ENCODE data around the gene CSNK1D.

CSNK1D gene

DNA sequence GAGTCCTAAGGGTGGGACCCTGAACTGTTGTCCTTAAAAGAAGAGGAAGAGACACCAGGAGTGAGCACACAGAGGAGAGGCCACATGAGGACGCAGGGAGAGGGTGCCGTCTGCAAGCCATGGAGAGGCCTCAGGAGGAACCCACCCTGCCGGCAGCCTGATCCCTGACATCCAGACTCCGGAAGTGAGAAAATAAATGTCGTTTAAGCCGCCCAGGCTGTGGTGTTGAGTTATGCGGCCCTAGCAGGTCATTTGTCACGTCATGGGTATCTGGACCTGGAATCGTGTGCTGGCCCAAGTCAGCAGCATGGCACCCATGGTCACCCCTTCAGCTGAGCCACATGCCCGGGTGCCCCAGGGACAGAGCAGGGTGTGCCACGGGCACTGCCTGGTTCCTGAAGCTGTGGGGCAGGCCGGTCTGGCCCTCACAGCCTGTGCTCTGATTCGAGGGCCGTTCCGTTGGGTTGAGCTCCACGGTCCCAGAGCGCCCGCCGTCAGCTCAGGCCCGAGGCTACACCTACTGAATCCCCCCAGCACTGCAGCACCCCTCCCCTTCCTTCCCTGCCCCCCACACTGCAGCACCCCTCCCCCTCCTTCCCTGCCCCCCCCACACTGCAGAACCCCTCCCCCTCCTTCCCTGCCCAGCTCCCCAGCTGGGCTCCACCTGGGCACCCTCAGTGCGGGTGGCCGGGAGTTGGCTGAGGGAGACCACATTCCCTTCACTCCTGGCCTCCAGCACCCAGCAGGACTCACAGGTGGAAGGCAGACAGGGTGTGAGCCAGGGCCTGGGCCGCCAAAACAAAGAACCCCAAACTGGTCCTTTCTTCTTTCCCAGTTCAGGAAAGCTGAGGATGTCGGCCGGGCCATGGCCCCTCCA is 58.2 kb downstream of the CSNK1D start:
- Histone ChIP-seq H3K4me2 (ENCODE audit: insufficient read depth, low read length) (no peak overlapping the region), H2AFZ (ENCODE audit: low read depth, low read length) (no peak overlapping the region), H3K36me3 (ENCODE audit: insufficient read depth, low read length) (no peaks in the 10 kb centered on the region; the same call in 1 of the 2 replicates), H3K9me3 (ENCODE audit: insufficient read depth, low read length, severe bottlenecking) (no peaks in the 10 kb centered on the region), H3K79me2 (ENCODE audit: insufficient read depth, low read length) (peaks cover 13% of the 10 kb centered on the region), H3K27ac (ENCODE audit: low read length) (no peak overlapping the region), H3K4me3 (ENCODE audit: low read depth in 1 of 2, low read length in 2 of 2) (no peak overlapping the region), H3K4me1 (ENCODE audit: insufficient read depth, low read length) (peaks cover 20% of the 10 kb centered on the region), H4K20me1 (ENCODE audit: insufficient read depth, low read length) (no peaks in the 10 kb centered on the region), H3K9ac (ENCODE audit: low read depth, low read length) (no peak overlapping the region), H3K27me3 (ENCODE audit: insufficient read depth, low read length, poor library complexity) (no peaks in the 10 kb centered on the region)
- TF ChIP-seq, protein P1, sequence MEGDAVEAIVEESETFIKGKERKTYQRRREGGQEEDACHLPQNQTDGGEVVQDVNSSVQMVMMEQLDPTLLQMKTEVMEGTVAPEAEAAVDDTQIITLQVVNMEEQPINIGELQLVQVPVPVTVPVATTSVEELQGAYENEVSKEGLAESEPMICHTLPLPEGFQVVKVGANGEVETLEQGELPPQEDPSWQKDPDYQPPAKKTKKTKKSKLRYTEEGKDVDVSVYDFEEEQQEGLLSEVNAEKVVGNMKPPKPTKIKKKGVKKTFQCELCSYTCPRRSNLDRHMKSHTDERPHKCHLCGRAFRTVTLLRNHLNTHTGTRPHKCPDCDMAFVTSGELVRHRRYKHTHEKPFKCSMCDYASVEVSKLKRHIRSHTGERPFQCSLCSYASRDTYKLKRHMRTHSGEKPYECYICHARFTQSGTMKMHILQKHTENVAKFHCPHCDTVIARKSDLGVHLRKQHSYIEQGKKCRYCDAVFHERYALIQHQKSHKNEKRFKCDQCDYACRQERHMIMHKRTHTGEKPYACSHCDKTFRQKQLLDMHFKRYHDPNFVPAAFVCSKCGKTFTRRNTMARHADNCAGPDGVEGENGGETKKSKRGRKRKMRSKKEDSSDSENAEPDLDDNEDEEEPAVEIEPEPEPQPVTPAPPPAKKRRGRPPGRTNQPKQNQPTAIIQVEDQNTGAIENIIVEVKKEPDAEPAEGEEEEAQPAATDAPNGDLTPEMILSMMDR (IDR thresholded peaks at IDR 0.05; ENCODE audit: borderline replicate concordance, extremely low read depth, low read length, poor library complexity, severe bottlenecking), result no peak
- TF ChIP-seq EZH2 (IDR thresholded peaks at IDR 0.05; ENCODE audit: borderline replicate concordance, low read depth, low read length, severe bottlenecking), result no peak
- DNase-seq (no peak), ATAC-seq (ENCODE audit: insufficient read depth, low read depth) (no peak)

DNA sequence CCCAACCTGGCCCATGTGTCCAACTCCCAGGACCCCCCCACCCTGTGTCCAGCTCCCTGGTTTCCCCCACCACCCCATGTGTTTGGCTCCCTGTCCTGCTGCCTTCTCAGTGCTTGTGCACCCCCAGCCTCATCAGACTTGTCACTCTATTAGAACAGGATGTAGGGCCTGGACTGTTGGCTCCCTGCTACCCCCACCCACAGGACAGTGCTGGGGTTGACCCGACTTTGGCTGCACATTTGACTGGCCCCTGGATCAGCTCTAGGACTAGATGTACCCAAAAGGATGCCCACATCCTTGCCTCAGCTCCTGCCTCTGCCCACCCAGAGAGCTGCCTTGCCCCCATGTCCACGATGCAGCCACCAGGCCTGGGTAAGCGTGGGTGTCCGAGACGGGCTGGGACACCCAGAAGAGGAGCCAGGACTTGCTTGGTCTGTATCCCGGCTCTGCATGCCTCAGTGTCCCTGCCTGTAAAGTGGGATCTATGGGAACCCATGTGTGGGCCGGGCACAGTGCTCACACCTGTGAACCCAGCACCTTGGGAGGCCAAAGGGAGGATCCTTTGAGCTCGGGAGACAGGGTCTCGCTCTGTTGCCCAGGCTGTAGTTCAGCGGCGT is 59.4 kb downstream of the CSNK1D start:
- Histone ChIP-seq H3K9me3 (ENCODE audit: insufficient read depth, low read length, severe bottlenecking) (no peaks in the 10 kb centered on the region), H3K36me3 (ENCODE audit: insufficient read depth, low read length) (no peaks in the 10 kb centered on the region; the same call in 1 of the 2 replicates), H2AFZ (ENCODE audit: low read depth, low read length) (no peak overlapping the region), H3K27me3 (ENCODE audit: insufficient read depth, low read length, poor library complexity) (no peaks in the 10 kb centered on the region), H4K20me1 (ENCODE audit: insufficient read depth, low read length) (no peaks in the 10 kb centered on the region), H3K4me1 (ENCODE audit: insufficient read depth, low read length) (peaks cover 20% of the 10 kb centered on the region), H3K4me3 (ENCODE audit: low read depth in 1 of 2, low read length in 2 of 2) (no peak overlapping the region), H3K9ac (ENCODE audit: low read depth, low read length) (no peak overlapping the region), H3K27ac (ENCODE audit: low read length) (no peak overlapping the region), H3K4me2 (ENCODE audit: insufficient read depth, low read length) (no peak overlapping the region), H3K79me2 (ENCODE audit: insufficient read depth, low read length) (peaks cover 13% of the 10 kb centered on the region)
- DNase-seq (no peak), ATAC-seq (ENCODE audit: insufficient read depth, low read depth) (no peak)
- TF ChIP-seq, protein P1 (IDR thresholded peaks at IDR 0.05; ENCODE audit: borderline replicate concordance, extremely low read depth, low read length, poor library complexity, severe bottlenecking), result no peak
- TF ChIP-seq EZH2 (IDR thresholded peaks at IDR 0.05; ENCODE audit: borderline replicate concordance, low read depth, low read length, severe bottlenecking), result no peak

DNA sequence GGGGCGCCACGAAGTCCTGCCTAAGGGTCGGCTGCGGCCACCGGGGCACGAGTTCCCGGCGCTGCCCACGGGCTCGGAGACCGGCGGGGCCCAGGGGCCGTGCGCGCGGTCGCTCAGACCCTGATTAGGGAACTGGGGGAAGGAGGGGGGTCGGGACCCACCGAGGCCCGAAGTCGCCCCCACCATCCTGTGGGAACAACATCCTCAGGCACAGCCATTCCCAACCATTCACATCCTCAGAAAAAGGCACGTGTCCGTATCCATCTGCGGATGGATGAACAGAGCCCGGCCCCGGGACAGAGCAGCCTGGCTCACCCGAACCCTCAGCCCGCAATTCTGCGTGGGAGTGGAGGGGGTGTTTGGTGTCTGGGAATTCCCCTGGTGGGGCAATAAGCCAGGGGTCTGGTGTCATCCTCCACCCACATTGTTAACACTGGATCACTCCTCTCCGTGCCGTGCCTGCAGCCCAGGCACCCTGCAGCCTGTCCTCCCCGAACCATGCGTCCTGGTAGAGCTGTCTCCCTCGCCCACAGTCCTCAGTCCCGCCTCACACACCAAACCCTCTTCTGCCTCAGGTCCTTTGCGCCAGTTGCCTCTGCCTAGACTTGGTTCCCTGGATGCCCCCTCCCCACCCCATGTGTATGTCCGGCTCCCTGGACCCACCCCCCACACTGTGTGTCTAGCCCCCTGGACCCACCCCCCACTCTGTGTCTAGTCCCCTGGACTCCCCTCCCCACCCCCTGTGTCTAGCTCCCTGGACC is 60.1 kb downstream of the CSNK1D start:
- H3K4me3 ChIP-seq (ENCODE audit: low read depth in 1 of 2, low read length in 2 of 2), result peak overlapping the region; percentile 83 to 94; a peak in 3 of 4 replicates
- TF ChIP-seq, protein P1 (IDR thresholded peaks at IDR 0.05; ENCODE audit: borderline replicate concordance, extremely low read depth, low read length, poor library complexity, severe bottlenecking), result no peak
- TF ChIP-seq EZH2 (IDR thresholded peaks at IDR 0.05; ENCODE audit: borderline replicate concordance, low read depth, low read length, severe bottlenecking), result no peak
- peak overlapping the region; percentile 67 for H3K27ac ChIP-seq (ENCODE audit: low read length)
- no peaks in the 10 kb centered on the region for H3K9me3 ChIP-seq (ENCODE audit: insufficient read depth, low read length, severe bottlenecking)
- peak overlapping the region; percentile 88 for H3K9ac ChIP-seq (ENCODE audit: low read depth, low read length)
- H3K4me2 ChIP-seq (ENCODE audit: insufficient read depth, low read length), result peak overlapping the region; percentile 85
- H3K79me2 ChIP-seq (ENCODE audit: insufficient read depth, low read length), result peaks cover 14% of the 10 kb centered on the region
- H4K20me1 ChIP-seq (ENCODE audit: insufficient read depth, low read length), result no peaks in the 10 kb centered on the region
- H3K27me3 ChIP-seq (ENCODE audit: insufficient read depth, low read length, poor library complexity), result no peaks in the 10 kb centered on the region
- H3K36me3 ChIP-seq (ENCODE audit: insufficient read depth, low read length), result no peaks in the 10 kb centered on the region; the same call in 1 of the 2 replicates
- H3K4me1 ChIP-seq (ENCODE audit: insufficient read depth, low read length), result peaks cover 20% of the 10 kb centered on the region
- ATAC-seq (ENCODE audit: insufficient read depth, low read depth) (no peak), DNase-seq (no peak)
- peak overlapping the region; percentile 89 for H2AFZ ChIP-seq (ENCODE audit: low read depth, low read length)
